Left renal cortex interstitium (tissue), 4 donors: ENCODE results near the gene FNDC3B. TPM values are rescaled to one million over a fixed set of nuclear protein-coding genes. Genes with fewer than 3 reads are reported as not detected.

ENCODE experiments used
- DNase-seq, 4 donors: peaks; one replicate each; pipeline ENCODE4 v3.0.0-alpha.2; 2013; ENCODE audit warnings: low read depth in 4 of 4, low spot score in 2 of 4, missing footprints in 1 of 4
- polyA plus RNA-seq, 4 donors: library from polyadenylated mRNA; unstranded; fragments of 120-200 nt; gene quantifications; one replicate each; pipeline ENCODE4 v1.2.1, GENCODE V29; 2013; ENCODE audit not compliant: insufficient read length in 4 of 4

FNDC3B gene
- polyA plus RNA-seq, 4 donors = 53.6 to 63.8 (median 59.8) TPM

- no peak for DNase-seq
Measured at GRCh38 chr3:172111163-172111562, 71.8 kb downstream of the FNDC3B start.

- DNase-seq = no peak
Measured at GRCh38 chr3:172112078-172112733, 72.8 kb downstream of the FNDC3B start.

DNA sequence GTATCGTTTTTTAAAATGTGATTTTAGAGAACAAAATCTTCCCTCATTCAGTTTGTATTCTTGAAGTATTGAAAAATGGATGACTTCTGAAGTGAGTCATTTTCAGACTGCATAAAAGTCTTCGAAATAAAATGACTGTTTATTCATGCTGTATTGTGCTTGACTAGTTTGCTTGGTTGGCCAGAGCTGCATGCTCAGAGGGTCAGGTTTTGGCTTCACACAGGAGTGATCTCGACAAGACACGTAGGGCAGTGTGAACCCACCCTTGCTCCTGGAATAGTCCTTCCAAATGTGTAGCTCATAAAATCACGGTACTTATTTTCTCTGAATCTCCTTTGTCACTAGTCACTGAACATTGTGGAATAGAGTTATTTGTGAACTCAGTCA lies 73.3 kb downstream of the FNDC3B start:
- DNase-seq = no peak

DNA sequence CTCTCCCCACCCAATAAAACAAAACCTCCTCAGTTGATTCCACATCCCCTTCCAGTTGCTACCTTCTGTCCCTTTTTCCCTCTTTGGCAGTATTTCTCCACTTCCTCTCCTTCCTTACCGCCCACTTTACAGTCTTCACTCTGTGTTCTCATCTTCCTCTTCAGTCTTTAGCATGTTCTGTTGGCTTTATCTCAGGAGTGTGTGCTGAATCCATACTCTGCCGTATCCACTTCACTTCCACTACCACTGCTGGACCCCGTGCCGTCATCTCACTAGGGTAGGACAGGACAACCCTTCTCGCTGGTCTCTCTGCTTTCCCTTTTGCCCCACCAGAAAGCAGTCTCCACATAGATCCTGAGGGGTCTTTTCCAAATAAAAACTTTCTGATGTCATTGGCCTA lies 74.3 kb downstream of the FNDC3B start:
- DNase-seq = no peak

- no peak for DNase-seq
Measured at GRCh38 chr3:172115059-172115458, 75.7 kb downstream of the FNDC3B start.

- no peak for DNase-seq
Measured at GRCh38 chr3:172115787-172116186, 76.4 kb downstream of the FNDC3B start.

GRCh38 chr3:172118019-172118418 lies 78.6 kb downstream of the FNDC3B start:
- no peak for DNase-seq

DNA sequence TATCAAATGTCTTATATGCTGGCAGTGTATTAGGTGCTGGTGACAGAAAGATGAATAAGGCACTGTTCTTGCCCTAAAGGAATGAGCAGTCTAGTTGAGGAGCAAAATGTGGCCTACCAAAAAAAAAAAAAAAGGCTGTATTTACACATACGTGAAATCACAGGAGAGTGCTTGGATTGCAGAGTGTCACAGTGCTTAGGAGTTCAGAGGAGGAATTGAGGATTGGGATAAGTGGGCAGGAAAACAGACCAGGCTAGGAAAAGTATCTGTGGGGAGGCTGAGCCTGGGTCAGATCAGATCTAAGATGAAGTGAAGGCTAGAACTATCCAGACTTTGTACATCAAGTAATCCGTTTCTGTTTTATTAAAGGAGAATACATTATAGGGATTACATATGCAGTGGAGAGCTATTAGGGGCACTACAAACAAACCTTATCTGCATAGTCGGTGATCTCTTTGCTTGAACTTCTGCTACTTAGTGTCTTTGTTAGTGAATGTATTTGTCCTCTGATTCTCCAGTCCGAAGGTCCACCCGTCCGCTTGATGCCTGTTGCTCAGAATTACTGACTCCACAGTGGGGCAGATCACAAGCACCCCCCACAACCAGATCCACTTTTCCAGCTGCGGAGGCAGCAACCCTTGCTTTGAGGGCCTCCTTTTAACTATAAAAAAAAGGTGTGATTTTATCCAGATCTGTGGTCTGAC lies 80.0 kb downstream of the FNDC3B start:
- DNase-seq = no peak

DNA sequence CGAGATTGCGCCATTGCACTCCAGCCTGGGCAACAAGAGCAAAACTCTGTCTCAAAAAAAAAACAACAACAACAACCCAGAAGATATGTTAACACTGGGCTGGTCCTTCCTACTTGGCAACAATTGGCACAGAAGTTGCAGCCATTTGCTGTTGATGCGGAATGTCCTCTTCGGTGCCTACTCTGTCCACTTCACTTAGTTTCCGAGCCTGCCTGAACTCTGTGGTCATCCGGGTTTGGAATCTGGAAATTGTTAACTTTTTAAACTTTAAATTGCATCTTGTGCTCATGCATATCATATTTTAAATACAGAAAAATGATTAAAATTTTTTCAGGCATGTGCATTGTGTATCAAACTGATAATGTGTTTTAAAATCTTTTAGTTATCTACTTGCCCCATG lies 81.5 kb downstream of the FNDC3B start:
- DNase-seq = no peak

DNA sequence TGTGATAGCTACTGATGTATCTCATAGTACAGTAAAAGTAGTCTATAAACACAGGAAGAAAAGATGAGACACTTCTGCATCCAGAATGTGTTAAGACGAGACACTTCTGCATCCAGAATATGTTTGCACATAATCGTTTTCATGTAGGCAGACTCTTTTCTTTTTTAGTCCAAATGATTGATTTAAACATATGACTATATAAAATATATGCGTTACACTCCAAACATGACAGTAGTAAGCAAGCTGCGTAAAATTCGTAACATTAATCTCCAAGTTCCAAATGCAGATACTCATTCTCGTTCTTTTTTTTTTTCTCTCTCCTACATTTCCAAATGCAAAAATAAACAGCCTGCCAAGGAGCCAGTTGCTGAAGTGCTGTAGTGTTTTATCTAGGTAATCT lies 82.6 kb downstream of the FNDC3B start:
- DNase-seq = no peak

DNA sequence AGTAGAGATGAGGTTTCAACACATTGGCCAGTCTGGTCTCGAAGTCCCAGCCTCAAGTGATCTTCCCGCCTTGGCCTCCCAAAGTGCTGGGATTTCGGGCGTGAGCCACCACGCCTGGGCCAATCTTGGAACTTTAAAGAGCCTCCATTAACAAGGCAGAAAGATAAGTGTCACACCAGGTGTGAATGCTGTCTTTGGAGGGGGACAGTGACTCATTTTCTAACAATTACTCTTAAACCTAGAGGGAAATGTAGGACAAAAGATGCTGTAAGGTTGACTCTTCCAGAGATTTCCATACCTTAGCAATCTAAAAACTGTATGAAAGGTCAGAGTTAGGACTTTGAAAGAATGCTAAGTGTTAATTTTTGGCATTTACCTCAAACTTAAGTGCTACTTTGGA lies 84.9 kb downstream of the FNDC3B start:
- DNase-seq = no peak

DNA sequence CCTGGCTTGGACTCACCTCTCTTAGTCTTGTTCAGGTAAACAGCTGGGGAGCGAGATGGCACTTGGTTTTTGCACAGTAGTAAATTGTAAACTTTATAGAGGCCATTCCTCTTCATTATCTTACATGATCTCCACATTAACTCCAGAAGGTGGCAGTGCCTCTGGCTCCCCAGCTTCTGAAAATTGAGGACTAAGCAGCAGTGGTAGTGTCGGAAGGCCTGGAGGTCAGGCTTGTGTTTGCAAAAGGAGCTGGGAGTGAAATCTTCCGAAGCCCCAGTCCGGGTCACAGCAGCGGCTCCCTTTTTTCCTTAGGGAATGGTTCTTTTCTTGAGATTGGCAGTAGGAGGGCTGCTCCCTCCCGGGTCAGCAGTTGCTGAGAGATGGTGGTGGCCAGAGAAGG lies 85.7 kb downstream of the FNDC3B start:
- DNase-seq = no peak

DNA sequence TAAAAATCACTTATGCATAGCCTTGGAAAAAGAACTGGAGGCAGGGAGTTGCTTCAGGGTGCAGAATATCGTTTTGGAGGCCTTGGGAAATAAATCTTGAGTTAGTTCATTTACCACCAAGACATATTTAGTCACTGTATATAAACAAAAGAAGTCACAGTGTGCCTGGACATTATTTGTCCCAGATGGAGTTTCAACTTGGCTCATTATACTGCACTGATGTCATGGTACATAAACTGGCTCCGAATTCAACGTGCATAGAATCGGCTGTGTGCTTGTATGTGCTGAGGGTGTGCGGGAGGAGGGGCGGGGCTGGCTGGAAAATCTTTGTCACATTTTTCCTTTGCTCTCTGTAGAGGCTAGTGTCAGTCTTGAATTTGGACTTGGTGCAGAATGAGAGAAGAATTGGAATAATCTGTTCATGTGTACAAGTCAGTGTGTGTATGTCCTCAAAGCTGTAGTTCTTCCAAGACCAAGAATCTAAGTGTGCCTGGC lies 86.6 kb downstream of the FNDC3B start:
- peak in 2 of 4 donors; percentile 56 to 57 for DNase-seq

- DNase-seq = no peak
Measured at GRCh38 chr3:172126741-172127140, 87.4 kb downstream of the FNDC3B start.

DNA sequence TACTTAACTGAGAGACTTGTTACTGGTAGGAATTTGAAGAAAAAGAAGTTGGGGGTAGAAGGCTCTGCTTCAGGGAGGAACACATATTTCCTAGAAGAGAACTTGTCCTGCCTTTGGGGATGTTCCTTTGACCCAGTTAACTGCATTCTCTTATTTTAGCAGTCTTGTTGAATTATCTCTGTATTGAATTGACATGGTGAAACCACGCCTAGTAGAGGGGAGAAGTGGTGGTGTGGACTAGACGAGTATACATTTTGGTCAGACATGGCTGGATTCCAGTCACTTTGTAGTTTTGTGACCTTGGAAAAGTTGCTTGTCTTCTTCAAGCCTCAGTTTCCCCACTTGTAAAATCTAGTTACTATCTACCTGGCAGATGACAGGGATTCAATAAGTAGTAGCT lies 87.8 kb downstream of the FNDC3B start:
- DNase-seq = no peak

DNA sequence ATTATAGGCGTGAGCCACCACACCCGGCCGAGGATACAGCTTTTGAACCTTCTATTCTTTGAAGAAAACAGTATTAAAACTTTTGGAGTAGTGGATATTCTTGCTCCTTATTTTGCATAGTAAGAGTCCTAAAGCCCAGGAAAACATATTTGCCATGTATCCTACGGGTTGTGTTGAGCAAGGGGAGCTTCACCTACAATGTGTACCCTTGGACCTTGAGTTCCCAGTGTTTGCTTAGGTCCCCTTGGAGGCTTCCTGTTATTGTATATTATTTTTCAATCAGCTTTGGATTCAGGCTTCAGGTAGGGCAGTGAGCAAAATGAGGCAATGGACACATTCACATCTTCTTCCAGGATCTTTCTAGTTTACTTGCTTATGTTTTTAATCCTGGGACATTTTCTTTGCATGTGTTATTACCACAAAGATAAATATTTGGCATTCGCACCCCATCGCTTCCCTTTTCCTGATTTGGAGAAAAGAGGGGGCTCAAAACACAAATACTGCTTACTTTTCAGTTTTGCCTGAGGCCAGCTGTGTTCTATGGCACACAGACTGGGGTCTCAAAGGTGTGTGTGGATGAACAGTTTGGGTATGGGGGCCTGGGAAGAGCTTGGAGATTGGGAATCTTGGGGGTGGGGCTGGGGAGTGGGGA lies 88.7 kb downstream of the FNDC3B start:
- no peak for DNase-seq

DNA sequence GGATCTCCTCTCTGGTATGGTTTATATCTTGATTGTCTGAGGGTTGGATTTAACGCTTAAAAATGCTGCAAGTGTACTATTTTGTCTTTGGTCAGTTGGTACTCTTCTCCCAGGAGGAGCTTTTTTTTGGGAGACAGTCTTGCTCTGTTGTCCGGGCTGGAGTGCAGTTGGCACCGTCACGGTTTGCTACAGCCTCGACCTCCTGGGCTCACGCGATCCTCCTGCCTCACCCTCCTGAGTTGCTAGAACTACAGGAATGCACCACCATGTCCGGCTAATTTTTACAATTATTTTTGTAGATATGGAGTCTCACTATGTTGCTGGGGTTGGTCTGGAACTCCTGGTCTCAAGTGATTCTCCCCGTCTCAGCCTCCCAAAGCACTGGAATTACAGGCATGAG lies 89.5 kb downstream of the FNDC3B start:
- no peak for DNase-seq

DNA sequence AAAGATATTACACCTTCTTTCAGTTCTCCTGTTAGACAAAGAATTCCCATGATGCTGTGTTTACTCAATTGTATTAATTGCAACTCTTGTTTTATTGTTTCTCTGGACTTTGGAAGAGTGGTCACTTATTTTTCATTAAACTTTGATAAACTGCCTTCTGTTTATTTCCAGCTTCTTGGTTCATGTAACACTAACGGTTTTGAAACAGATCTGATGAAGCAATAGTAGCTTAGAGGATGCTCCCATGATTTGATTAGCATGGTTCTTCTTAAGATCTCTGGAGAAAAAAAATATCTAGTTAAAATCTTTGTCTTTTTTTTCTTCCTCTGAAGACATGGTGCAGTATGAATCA lies 90.1 kb downstream of the FNDC3B start:
- no peak for DNase-seq

DNA sequence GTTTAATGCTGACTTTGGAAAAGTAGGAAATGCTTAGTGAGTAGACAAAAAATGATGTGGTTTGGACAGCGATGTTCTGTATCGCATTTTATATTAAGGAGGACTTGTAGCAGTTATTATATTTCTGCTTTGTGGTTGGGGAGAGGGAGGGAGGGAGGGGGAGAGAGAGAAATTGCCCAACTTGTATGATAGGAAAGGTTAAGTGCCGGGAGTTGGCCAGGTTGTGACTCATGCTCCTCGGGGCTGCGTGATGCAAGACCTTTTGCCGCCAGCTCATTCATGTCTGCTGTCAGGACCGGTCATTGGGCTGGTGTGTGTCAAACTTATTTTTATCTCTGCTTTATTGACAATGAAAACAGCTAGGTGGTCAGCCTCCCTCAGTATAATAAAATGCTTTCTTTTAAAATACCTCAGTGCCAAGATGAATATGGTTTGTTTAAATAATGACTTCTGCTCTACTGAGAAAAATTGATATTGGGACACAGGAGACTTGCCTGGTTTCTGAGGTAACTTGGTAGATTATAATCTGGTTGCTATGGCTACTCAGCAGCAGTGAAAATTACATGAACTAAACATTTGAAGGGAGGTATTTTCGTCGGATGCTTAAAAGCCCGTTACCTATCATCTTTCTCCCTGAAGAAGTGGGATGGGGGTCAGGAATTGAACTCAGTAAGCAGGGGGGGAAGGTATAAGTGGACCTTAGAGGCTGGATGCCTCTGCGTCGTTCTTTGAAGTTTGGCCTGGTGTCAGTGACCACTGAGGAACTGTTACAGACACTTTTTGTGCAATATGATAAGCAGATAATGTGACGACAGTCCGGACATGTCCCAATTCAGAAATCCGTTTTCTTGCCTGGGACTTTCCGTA lies 90.7 kb downstream of the FNDC3B start:
- no peak for DNase-seq

- no peak for DNase-seq
Measured at GRCh38 chr3:172130717-172131050, 91.3 kb downstream of the FNDC3B start.

- DNase-seq = no peak
Measured at GRCh38 chr3:172131746-172132145, 92.4 kb downstream of the FNDC3B start.
